Measurements from ENCODE around the gene CACNG7. TPM values are rescaled to one million over a fixed set of nuclear protein-coding genes. Genes with fewer than 3 reads are reported as not detected.
A peak's percentile ranks its signal among the peaks of the same experiment; 100 is the strongest.

Gene CACNG7
- total RNA-seq, 1 donor from 2014 or later, result not detected

DNA sequence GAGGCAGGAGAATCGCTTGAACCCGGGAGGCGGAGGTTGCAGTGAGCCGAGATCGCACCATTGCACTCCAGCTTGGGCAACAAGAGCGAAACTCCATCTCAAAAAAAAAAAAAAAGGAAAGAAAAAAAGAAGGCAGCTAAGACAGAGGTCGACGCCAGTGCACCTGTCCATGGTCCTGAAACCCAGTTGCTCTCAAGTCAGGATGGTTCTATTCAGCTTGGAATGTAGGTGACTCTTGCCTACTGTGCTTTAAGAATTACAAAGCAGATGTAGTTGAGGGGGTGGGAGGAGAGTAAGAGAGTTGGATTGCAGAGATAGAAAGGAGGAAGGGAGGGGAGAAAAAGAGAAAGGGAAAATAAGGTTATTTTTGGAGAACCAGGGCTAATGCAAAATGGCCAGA is 18.7 kb downstream of the CACNG7 start:
- Histone ChIP-seq H3K36me3 (ENCODE audit: control insufficient read depth, insufficient read depth, low read length) (no peaks in the 10 kb centered on the region), H3K4me3 (ENCODE audit: low read depth, low read length) (no peak overlapping the region), H3K27me3 (ENCODE audit: control insufficient read depth, insufficient read depth, low read length) (no peaks in the 10 kb centered on the region)
- TF ChIP-seq, protein P1, sequence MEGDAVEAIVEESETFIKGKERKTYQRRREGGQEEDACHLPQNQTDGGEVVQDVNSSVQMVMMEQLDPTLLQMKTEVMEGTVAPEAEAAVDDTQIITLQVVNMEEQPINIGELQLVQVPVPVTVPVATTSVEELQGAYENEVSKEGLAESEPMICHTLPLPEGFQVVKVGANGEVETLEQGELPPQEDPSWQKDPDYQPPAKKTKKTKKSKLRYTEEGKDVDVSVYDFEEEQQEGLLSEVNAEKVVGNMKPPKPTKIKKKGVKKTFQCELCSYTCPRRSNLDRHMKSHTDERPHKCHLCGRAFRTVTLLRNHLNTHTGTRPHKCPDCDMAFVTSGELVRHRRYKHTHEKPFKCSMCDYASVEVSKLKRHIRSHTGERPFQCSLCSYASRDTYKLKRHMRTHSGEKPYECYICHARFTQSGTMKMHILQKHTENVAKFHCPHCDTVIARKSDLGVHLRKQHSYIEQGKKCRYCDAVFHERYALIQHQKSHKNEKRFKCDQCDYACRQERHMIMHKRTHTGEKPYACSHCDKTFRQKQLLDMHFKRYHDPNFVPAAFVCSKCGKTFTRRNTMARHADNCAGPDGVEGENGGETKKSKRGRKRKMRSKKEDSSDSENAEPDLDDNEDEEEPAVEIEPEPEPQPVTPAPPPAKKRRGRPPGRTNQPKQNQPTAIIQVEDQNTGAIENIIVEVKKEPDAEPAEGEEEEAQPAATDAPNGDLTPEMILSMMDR (IDR thresholded peaks at IDR 0.05; ENCODE audit: insufficient read depth, low read length, poor library complexity, severe bottlenecking), result no peak
- peak; percentile 1 for DNase-seq (ENCODE audit: low read depth)

DNA sequence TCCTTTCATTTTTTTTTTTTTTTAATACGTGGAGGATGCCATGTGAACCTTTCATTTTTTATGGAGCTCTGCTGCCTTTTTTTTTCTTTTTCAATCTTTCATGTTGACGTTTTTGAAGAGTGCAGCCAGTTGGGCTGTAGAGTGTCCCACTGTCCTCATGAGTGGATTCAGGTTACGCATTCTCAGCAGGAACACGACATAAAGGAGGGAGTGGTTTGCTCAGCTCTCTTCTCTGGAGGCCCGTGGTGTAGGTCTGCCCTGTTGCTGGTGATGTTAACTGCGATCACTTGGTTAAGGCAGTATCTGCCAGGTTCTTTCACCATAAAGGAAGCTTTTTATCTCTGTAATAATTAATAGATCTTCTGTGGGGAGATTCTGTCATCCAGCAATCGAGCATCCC is 27.0 kb downstream of the CACNG7 start:
- TF ChIP-seq, protein P1 (IDR thresholded peaks at IDR 0.05; ENCODE audit: insufficient read depth, low read length, poor library complexity, severe bottlenecking), result no peak
- no peaks in the 10 kb centered on the region for H3K36me3 ChIP-seq (ENCODE audit: control insufficient read depth, insufficient read depth, low read length)

DNA sequence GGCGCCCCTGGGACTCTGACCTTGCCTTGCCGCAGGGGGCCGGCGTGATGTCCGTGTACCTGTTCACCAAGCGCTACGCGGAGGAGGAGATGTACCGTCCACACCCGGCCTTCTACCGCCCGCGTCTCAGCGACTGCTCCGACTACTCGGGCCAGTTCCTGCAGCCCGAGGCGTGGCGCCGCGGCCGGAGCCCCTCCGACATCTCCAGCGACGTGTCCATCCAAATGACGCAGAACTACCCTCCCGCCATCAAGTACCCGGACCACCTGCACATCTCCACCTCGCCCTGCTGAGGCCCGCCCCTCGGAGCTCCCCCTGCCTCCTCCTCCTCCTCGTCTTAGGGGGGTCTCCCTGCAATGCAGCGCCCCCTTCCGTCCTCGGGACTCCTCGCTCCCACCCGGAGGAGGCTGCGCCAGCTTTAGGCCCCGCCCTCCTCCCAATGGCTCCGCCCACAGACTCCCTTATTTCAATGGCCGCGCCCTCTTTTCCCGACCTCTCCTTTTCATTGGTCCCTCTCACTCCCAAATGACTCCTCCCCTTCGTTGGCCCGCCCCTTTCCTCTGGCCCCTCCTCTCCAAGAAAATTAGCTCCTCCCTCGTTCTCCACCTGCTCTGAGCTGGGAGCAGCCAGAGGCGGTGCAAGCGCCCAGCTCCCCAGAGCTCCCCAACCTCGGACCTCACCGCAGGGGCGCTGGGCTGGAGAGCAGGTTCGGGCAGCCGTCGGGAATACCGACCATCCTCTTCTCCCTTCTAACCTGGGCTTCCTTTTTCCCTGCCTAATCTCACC is 33.1 kb downstream of the CACNG7 start:
- TF ChIP-seq, protein P1 (IDR thresholded peaks at IDR 0.05; ENCODE audit: insufficient read depth, low read length, poor library complexity, severe bottlenecking), result no peak
- no peak for DNase-seq (ENCODE audit: low read depth)
- Histone ChIP-seq H3K36me3 (ENCODE audit: control insufficient read depth, insufficient read depth, low read length) (no peaks in the 10 kb centered on the region), H3K4me3 (ENCODE audit: low read depth, low read length) (no peak overlapping the region), H3K27me3 (ENCODE audit: control insufficient read depth, insufficient read depth, low read length) (peaks cover 17% of the 10 kb centered on the region)

More for the DNA sequence above, 27.0 kb downstream of the CACNG7 start:
- Histone ChIP-seq H3K27me3 (ENCODE audit: control insufficient read depth, insufficient read depth, low read length) (no peaks in the 10 kb centered on the region), H3K4me3 (ENCODE audit: low read depth, low read length) (no peak overlapping the region)
- DNase-seq (ENCODE audit: low read depth), result no peak

DNA sequence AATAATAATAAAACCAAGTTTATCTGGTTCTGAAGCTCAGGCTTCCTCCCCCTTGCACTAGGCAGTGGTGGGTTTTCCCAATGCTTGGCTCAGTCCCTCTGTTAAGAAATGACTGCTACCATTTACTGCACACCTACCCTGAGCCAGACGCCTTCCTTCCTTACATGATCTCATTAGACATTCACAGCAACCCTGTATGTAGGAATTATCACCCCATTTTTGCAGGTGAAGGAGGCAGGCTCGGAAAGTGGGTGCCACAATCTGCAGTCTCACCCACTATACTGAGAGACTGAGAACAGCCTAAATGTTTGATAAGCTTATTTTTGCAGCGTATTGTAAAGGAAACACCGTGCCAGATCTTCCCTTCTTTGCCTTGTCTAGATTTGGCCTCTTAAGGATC is 35.3 kb downstream of the CACNG7 start:
- TF ChIP-seq, protein P1 (IDR thresholded peaks at IDR 0.05; ENCODE audit: insufficient read depth, low read length, poor library complexity, severe bottlenecking), result no peak
- Histone ChIP-seq H3K27me3 (ENCODE audit: control insufficient read depth, insufficient read depth, low read length) (peaks cover 17% of the 10 kb centered on the region), H3K4me3 (ENCODE audit: low read depth, low read length) (no peak overlapping the region), H3K36me3 (ENCODE audit: control insufficient read depth, insufficient read depth, low read length) (no peaks in the 10 kb centered on the region)
- no peak for DNase-seq (ENCODE audit: low read depth)

DNA sequence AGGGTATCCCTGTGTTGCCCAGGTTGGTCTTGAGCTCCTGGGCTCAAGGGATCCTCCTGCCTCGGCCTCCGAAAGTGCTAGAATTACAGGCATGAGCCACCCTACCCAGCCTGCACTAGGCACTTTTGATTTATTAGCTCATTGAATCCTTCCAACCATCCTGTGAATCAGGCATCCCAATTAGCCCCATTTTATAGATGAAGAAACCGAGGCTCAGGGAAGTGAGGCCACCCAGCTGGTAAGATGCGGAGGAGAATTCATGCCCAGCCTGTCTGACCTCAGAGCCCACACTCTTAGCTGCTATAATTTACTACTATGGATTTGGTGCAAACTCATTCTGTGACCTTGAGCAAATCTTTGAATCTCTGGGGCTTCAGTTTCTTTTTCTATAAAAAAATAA is 35.9 kb downstream of the CACNG7 start:
- H3K36me3 ChIP-seq (ENCODE audit: control insufficient read depth, insufficient read depth, low read length), result no peaks in the 10 kb centered on the region
- TF ChIP-seq, protein P1 (IDR thresholded peaks at IDR 0.05; ENCODE audit: insufficient read depth, low read length, poor library complexity, severe bottlenecking), result no peak
- H3K27me3 ChIP-seq (ENCODE audit: control insufficient read depth, insufficient read depth, low read length), result peaks cover 17% of the 10 kb centered on the region
- DNase-seq (ENCODE audit: low read depth), result no peak
- no peak overlapping the region for H3K4me3 ChIP-seq (ENCODE audit: low read depth, low read length)

DNA sequence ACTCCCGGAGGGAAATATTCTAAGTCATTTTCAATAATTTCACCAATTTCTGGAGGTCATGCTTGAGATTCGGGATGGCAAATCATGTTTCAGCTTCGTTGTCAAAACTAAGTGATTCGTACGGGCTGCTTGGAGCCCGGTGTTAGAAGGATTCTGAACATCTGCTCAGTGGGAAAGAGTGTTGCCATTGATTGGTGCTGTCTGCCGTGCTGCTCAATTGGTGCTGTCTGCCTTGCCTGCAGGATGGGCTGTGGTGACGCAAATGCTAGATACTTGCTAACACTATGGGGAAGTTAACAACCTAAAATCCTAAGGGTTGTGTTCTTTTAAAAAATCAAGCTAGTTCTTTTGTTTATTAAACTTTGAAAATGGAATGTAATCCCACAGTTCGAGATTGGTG is 36.4 kb downstream of the CACNG7 start:
- Histone ChIP-seq H3K36me3 (ENCODE audit: control insufficient read depth, insufficient read depth, low read length) (no peaks in the 10 kb centered on the region), H3K27me3 (ENCODE audit: control insufficient read depth, insufficient read depth, low read length) (peaks cover 17% of the 10 kb centered on the region), H3K4me3 (ENCODE audit: low read depth, low read length) (no peak overlapping the region)
- TF ChIP-seq, protein P1 (IDR thresholded peaks at IDR 0.05; ENCODE audit: insufficient read depth, low read length, poor library complexity, severe bottlenecking), result no peak
- no peak for DNase-seq (ENCODE audit: low read depth)

Data from kidney epithelial cell (primary cell).